ENCODE results near the gene EDC4. TPM values are rescaled to one million over a fixed set of nuclear protein-coding genes. Genes with fewer than 3 reads are reported as not detected.

The EDC4 gene
- total RNA-seq, 1 donor from 2014 or later, result 41.3 TPM

DNA sequence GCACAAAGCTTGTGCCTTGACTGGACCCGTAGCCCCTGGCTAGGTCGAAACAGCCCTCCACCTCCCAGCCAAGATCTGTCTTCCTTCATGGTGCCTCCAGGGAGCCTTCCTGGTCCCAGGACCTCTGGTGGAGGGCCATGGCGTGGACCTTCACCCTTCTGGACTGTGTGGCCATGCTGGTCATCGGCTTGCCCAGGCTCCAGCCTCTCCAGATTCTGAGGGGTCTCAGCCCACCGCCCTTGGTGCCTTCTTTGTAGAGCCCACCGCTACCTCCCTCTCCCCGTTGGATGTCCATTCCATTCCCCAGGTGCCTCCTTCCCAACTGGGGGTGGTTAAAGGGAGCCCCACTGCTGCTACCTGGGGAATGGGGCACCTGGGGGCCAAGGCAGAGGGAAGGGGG is 55.3 kb downstream of the EDC4 start:
- DNase-seq (ENCODE audit: low spot score), result no peak

DNA sequence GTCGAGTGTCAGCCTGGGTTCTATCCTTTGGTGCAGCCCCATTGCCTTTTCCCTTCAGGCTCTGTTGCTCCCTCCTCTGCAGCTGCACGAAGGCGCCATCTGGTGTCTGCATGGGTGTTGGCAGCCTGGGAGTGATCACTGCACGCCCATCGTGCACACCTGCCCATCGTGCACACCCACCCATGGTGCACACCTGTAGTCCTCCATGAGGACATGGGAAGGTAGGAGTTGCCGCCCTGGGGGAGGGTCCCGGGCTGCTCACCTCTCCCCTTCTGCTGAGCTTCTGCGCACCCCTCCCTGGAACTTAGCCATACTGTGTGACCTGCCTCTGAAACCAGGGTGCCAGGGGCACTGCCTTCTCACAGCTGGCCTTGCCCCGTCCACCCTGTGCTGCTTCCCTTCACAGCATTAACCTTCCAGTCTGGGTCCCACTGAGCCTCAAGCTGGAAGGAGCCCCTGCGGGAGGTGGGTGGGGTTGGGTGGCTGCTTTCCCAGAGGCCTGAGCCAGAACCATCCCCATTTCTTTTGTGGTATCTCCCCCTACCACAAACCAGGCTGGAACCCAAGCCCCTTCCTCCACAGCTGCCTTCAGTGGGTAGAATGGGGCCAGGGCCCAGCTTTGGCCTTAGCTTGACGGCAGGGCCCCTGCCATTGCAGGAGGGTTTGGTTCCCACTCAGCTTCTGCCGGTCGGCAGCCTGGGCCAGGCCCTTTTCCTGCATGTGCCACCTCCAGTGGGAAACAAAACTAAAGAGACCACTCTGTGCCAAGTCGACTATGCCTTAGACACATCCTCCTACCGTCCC is 55.9 kb downstream of the EDC4 start:
- no peak for DNase-seq (ENCODE audit: low spot score)

DNA sequence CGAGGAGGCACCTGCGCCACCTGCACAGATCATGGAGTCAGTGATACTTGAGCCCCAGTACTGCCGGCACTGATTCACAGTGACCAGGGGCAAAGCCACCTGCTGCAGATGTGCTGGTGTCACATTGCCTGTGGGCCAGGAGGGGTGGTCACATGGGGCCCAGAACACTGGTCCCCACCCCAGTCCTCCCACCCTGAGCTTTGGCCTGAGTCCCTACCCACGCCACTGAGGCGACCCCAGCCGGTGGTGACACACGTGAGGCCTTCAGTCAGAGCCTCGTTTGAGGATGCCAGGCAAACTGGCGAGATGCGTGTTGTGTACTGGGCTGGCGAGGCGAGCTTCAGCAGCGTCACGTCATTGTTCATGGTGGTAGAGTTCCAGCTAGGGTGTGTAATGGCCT is 57.3 kb downstream of the EDC4 start:
- no peak for DNase-seq (ENCODE audit: low spot score)

DNA sequence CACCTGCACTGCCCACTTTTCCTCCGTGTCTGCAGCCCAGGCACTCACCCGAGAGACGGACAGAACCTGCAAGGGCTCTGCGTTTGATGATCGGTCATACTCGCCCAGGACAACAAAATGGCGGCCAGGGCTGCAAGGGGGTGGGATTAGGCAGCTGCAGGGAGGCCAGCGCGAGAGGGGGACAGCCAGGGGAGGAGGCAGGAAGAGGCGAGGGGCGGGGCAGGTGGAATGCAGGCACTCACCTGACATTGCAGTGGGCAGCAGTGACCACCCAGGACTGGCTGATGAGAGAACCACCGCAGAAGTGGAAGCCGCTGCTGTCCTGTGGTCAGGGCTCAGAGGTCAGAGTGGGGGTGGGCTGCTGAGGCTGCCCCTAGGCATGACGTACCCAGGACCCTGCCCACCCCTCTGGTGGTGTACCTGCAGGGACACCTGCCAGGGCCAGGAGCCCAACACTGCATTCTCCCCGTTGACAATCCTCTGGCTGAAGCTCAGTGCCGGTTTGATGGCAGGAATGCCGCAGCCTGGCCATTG is 57.9 kb downstream of the EDC4 start:
- DNase-seq (ENCODE audit: low spot score), result no peak

Other genes starting within 250 kb of the EDC4 start
- 0.96 TPM for gene CARMIL2, start 227.9 kb upstream of the EDC4 start, total RNA-seq
- 11.5 TPM for gene ACD, start 212.8 kb upstream of the EDC4 start, total RNA-seq
- 3.9 TPM for gene PARD6A, start 212.1 kb upstream of the EDC4 start, total RNA-seq
- gene ENKD1, start 206.3 kb upstream of the EDC4 start, total RNA-seq, result 11.4 TPM
- gene C16orf86, start 206.2 kb upstream of the EDC4 start, total RNA-seq, result 2.9 TPM
- 16.7 TPM for gene GFOD2, start 153.7 kb upstream of the EDC4 start, total RNA-seq
- 14.5 TPM for gene RANBP10, start 66.5 kb upstream of the EDC4 start, total RNA-seq
- gene TSNAXIP1, start 66.2 kb upstream of the EDC4 start, total RNA-seq, result 1.1 TPM
- gene THAP11, start 30.7 kb upstream of the EDC4 start, total RNA-seq, result 21.6 TPM
- 87.6 TPM for gene NUTF2, start 26.1 kb upstream of the EDC4 start, total RNA-seq
- gene CENPT, start 25.4 kb upstream of the EDC4 start, total RNA-seq, result 35.5 TPM
- gene NRN1L, start 11.8 kb downstream of the EDC4 start, total RNA-seq, result not detected
- gene PSKH1, start 20.2 kb downstream of the EDC4 start, total RNA-seq, result 28.6 TPM
- 1.3 TPM for gene CTRL, start 58.8 kb downstream of the EDC4 start, total RNA-seq
- gene PSMB10, start 63.8 kb downstream of the EDC4 start, total RNA-seq, result 53.8 TPM
- 32.1 TPM for gene LCAT, start 71.1 kb downstream of the EDC4 start, total RNA-seq
- 113 TPM for gene SLC12A4, start 95.6 kb downstream of the EDC4 start, total RNA-seq
- 0.16 TPM for gene DPEP3, start 107.4 kb downstream of the EDC4 start, total RNA-seq
- 1.5 TPM for gene DPEP2, start 126.4 kb downstream of the EDC4 start, total RNA-seq
- not detected for gene DPEP2NB, start 142.9 kb downstream of the EDC4 start, total RNA-seq
- gene DDX28, start 150.2 kb downstream of the EDC4 start, total RNA-seq, result 7.8 TPM
- 17.4 TPM for gene DUS2, start 150.2 kb downstream of the EDC4 start, total RNA-seq
- 38.2 TPM for gene NFATC3, start 212.3 kb downstream of the EDC4 start, total RNA-seq

Data from mesenteric fat pad (tissue), 1 donor.